Large intestine (tissue), 3 donors: ENCODE measurements around the gene ALG11. TPM values are rescaled to one million over a fixed set of nuclear protein-coding genes. Genes with fewer than 3 reads are reported as not detected.
"Not testable (repeated sequence)": the region's sequence is repeated elsewhere in the genome, so short reads cannot be mapped to it uniquely, and the experiment has no call there.

Experiments
- DNase-seq, 2 donors: peaks; one replicate each; pipeline versions ENCODE4 v3.0.0 to v3.0.0-alpha.2; 2013
- H3K27ac ChIP-seq: one replicate; pipeline ENCODE4 v1.5.1; 2013; ENCODE audit warnings: low read length
- H3K27me3 ChIP-seq: 2 replicates; pipeline ENCODE4 v1.6.1; 2013; ENCODE audit warnings: low read length; ENCODE audit not compliant: control insufficient read depth, insufficient read depth
- H3K36me3 ChIP-seq: 2 replicates; pipeline ENCODE4 v1.6.1; 2013; ENCODE audit warnings: low read length; ENCODE audit not compliant: control insufficient read depth, insufficient read depth
- H3K4me1 ChIP-seq: one replicate; pipeline ENCODE4 v1.6.1; 2013; ENCODE audit warnings: low read length; ENCODE audit not compliant: control insufficient read depth, insufficient read depth
- H3K4me3 ChIP-seq: one replicate; pipeline ENCODE4 v1.5.1; 2013; ENCODE audit warnings: low read length
- H3K9me3 ChIP-seq: one replicate; pipeline ENCODE4 v1.6.1; 2013; ENCODE audit warnings: mild to moderate bottlenecking, low read depth, low read length, moderate library complexity; ENCODE audit not compliant: control insufficient read depth
- WGBS: methylation state at CpG from one replicate; pipeline ENCODE4 v1.1.5; 2013; ENCODE audit warnings: low lambda C conversion rate; ENCODE audit not compliant: insufficient coverage; 5-methylcytosine and 5-hydroxymethylcytosine counted together
- polyA plus RNA-seq: library from polyadenylated mRNA; unstranded; fragments of 120-200 nt; gene quantifications from one replicate; pipeline ENCODE4 v1.2.1, GENCODE V29; 2013

Gene ALG11
- polyA plus RNA-seq, 1 donor, result 27.1 TPM

- Histone ChIP-seq H3K4me1 (peaks cover 12% of the 10 kb centered on the region), H3K27me3 (no peaks in the 10 kb centered on the region), H3K9me3 (no peaks in the 10 kb centered on the region), H3K4me3 (no peak overlapping the region), H3K27ac (peak overlapping the region; percentile 82), H3K36me3 (peaks cover 7% of the 10 kb centered on the region)
- WGBS, result 100% methylated on average over 3 of the region's 5 CpGs
- DNase-seq, result no peak
These were observed 34.6 kb upstream of the ALG11 start for GRCh38 chr13:51977625-51978024.

GRCh38 chr13:51978796-51979556, 33.2 kb upstream of the ALG11 start:
- Histone ChIP-seq H3K9me3 (no peaks in the 10 kb centered on the region), H3K36me3 (peaks cover 1% of the 10 kb centered on the region), H3K27me3 (no peaks in the 10 kb centered on the region), H3K4me3 (no peak overlapping the region), H3K4me1 (peaks cover 12% of the 10 kb centered on the region), H3K27ac (peak overlapping the region; percentile 82)
- WGBS, result no CpG with 5 or more reads among the region's 5 CpGs
- DNase-seq, result peak; percentile 94 to 97

GRCh38 chr13:51980908-51981307, 31.3 kb upstream of the ALG11 start:
- Histone ChIP-seq H3K36me3 (no peaks in the 10 kb centered on the region), H3K4me1 (peaks cover 10% of the 10 kb centered on the region), H3K27me3 (no peaks in the 10 kb centered on the region), H3K9me3 (no peaks in the 10 kb centered on the region), H3K4me3 (no peak overlapping the region), H3K27ac (no peak overlapping the region)
- no CpG with 5 or more reads among the region's 4 CpGs for WGBS
- DNase-seq, result no peak

- Histone ChIP-seq H3K27ac (no peak overlapping the region), H3K27me3 (no peaks in the 10 kb centered on the region), H3K4me1 (peaks cover 10% of the 10 kb centered on the region), H3K9me3 (no peaks in the 10 kb centered on the region), H3K36me3 (no peaks in the 10 kb centered on the region), H3K4me3 (no peak overlapping the region)
- no peak for DNase-seq
- WGBS, result no CpG with 5 or more reads among the region's 4 CpGs
These were observed 30.8 kb upstream of the ALG11 start for GRCh38 chr13:51981355-51981754.

GRCh38 chr13:51983292-51983691, 28.9 kb upstream of the ALG11 start:
- WGBS, result no CpG with 5 or more reads among the region's 3 CpGs
- H3K9me3 ChIP-seq, H3K4me1 ChIP-seq, H3K36me3 ChIP-seq, H3K27ac ChIP-seq, H3K4me3 ChIP-seq, DNase-seq, H3K27me3 ChIP-seq: not testable (repeated sequence)

- not testable (repeated sequence) for H3K4me3 ChIP-seq, H3K4me1 ChIP-seq, H3K36me3 ChIP-seq, H3K27me3 ChIP-seq, H3K27ac ChIP-seq, DNase-seq, H3K9me3 ChIP-seq
- 100% methylated on average over 1 of the region's 4 CpGs for WGBS
These were observed 27.3 kb upstream of the ALG11 start for GRCh38 chr13:51984904-51985303.

- H3K27ac ChIP-seq, result no peak overlapping the region
- H3K27me3 ChIP-seq, result no peaks in the 10 kb centered on the region
- no peaks in the 10 kb centered on the region for H3K9me3 ChIP-seq
- no peak overlapping the region for H3K4me3 ChIP-seq
- WGBS, result 100% methylated on average over 2 of the region's 3 CpGs
- no peak for DNase-seq
- no peaks in the 10 kb centered on the region for H3K36me3 ChIP-seq
- H3K4me1 ChIP-seq, result no peaks in the 10 kb centered on the region
These were observed 23.1 kb upstream of the ALG11 start for GRCh38 chr13:51988988-51989618.

- peaks cover 30% of the 10 kb centered on the region for H3K4me1 ChIP-seq
- no peak overlapping the region for H3K27ac ChIP-seq
- WGBS, result 83% methylated on average over 1 of the region's 2 CpGs
- no peak for DNase-seq
- no peaks in the 10 kb centered on the region for H3K27me3 ChIP-seq
- H3K36me3 ChIP-seq, result no peaks in the 10 kb centered on the region
- H3K9me3 ChIP-seq, result no peaks in the 10 kb centered on the region
- no peak overlapping the region for H3K4me3 ChIP-seq
These were observed 18.5 kb upstream of the ALG11 start for GRCh38 chr13:51993713-51994112.

GRCh38 chr13:51995677-51996551, 16.3 kb upstream of the ALG11 start:
- H3K36me3 ChIP-seq, result no peaks in the 10 kb centered on the region
- H3K4me3 ChIP-seq, result no peak overlapping the region
- peak in 1 of 2 donors; percentile 63 for DNase-seq
- H3K27ac ChIP-seq, result peak overlapping the region; percentile 21
- no peaks in the 10 kb centered on the region for H3K9me3 ChIP-seq
- no peaks in the 10 kb centered on the region for H3K27me3 ChIP-seq
- no CpG with 5 or more reads among the region's 9 CpGs for WGBS
- H3K4me1 ChIP-seq, result peaks cover 46% of the 10 kb centered on the region

GRCh38 chr13:51996641-51997040, 15.6 kb upstream of the ALG11 start:
- Histone ChIP-seq H3K36me3 (no peaks in the 10 kb centered on the region), H3K9me3 (no peaks in the 10 kb centered on the region), H3K27me3 (no peaks in the 10 kb centered on the region), H3K4me1 (peaks cover 46% of the 10 kb centered on the region), H3K4me3 (no peak overlapping the region), H3K27ac (no peak overlapping the region)
- WGBS, result no CpG with 5 or more reads among the region's 4 CpGs
- DNase-seq, result no peak
